Left lung (tissue), 10 donors: Measurements from ENCODE around the gene MYO9A. TPM values are rescaled to one million over a fixed set of nuclear protein-coding genes. Genes with fewer than 3 reads are reported as not detected.

Experiments used
- ATAC-seq: fragments of 200-7000 bp; cut with Tn5 transposase; one replicate; pipeline ENCODE4 v1.9.1; 2020; ENCODE audit warnings: moderate library complexity
- DNase-seq, 4 donors: peaks; one replicate each; pipeline ENCODE4 v3.0.0-alpha.2; 2013 to 2020
- H3K27ac ChIP-seq, 2 donors: fragments of 200-600 bp; sonication (generic) in 1 of 2; one replicate each; pipeline versions ENCODE4 v1.5.0 to v1.8.0; 2020 to 2021
- H3K27me3 ChIP-seq, 2 donors: fragments of 200-600 bp; sonication (generic) in 1 of 2; one replicate each; pipeline versions ENCODE4 v1.5.0 to v1.8.0; 2020 to 2021
- H3K36me3 ChIP-seq, 2 donors: fragments of 200-600 bp; sonication (generic) in 1 of 2; one replicate each; pipeline versions ENCODE4 v1.5.0 to v1.8.0; 2020 to 2021
- H3K4me1 ChIP-seq, 2 donors: fragments of 200-600 bp; one replicate each; pipeline ENCODE4 v1.8.0; 2021
- H3K4me3 ChIP-seq, 2 donors: fragments of 200-600 bp; sonication (generic) in 1 of 2; one replicate each; pipeline versions ENCODE4 v1.5.0 to v1.8.0; 2020 to 2021; ENCODE audit warnings: mild to moderate bottlenecking in 1 of 2
- H3K9me3 ChIP-seq, 2 donors: fragments of 200-600 bp; sonication (generic) in 1 of 2; one replicate each; pipeline versions ENCODE4 v1.5.0 to v1.8.0; 2020 to 2021
- intact Hi-C, 2 donors: fragments of 100-400 bp; cut with DNase I; formaldehyde crosslinking; loops; one replicate each; pipeline versions ENCODE4 v1.11.2 to v1.14.2; 2022
- polyA plus RNA-seq, 6 donors: library from polyadenylated mRNA; unstranded; fragments of 120-200 nt; gene quantifications; one replicate each; pipeline ENCODE4 v1.2.1, GENCODE V29; 2013; ENCODE audit not compliant: insufficient read length in 6 of 6
- total RNA-seq, 2 donors: library from RNA; stranded (reverse); fragmentation: NEBNext Ultra II Directional; extraction: Animal tissue kit (Norgen Biotek cat#: 25700); gene quantifications; one replicate each; pipeline ENCODE4 v1.2.1, GENCODE V29; 2021
- TF ChIP-seq, protein P1 (sequence below), 2 donors: fragments of 200-600 bp; sonication (generic) in 1 of 2; IDR thresholded peaks; one replicate each; pipeline versions ENCODE4 v1.5.0 to v1.8.0; 2021; ENCODE audit warnings: antibody characterized with exemption in 2 of 2
- donor health status: DM: no; HTN: yes; CAD: no.
- donor health status: DM: no; HTN: no; CAD: no.

MYO9A gene
- total and polyA plus RNA-seq, 8 donors: 30.8 to 67.4 (median 41.4) TPM

DNA sequence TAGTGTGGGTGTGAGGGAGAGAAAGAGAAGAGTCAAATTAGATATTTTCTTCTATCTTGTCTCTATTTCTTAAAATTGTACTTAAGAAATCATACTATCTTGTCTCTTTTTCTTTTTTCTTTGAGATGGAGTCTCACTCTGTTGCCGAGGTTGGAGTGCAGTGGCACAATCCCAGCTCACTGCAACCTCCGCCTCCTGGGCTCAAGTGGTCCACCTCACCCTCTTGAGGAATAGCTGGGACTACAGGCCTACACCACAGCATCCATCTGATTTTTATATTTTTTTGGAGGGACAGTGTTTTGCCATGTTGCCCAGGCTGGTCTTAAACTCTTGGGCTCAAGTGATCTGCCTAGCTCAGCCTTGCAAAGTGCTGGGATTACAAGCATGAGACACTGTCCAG is 104.2 kb downstream of the MYO9A start:
- DNase-seq: peak in 1 of 4 donors; percentile 2
- H3K36me3 ChIP-seq: peaks cover 0 to 1% of the 10 kb centered on the region in 2 donors
- peak; percentile 62 for ATAC-seq
- H3K9me3 ChIP-seq: no peaks in the 10 kb centered on the region
- H3K27ac ChIP-seq: no peak overlapping the region
- H3K27me3 ChIP-seq: no peaks in the 10 kb centered on the region
- H3K4me3 ChIP-seq: no peak overlapping the region
- intact Hi-C loops: no loop called here
- TF ChIP-seq, protein P1, sequence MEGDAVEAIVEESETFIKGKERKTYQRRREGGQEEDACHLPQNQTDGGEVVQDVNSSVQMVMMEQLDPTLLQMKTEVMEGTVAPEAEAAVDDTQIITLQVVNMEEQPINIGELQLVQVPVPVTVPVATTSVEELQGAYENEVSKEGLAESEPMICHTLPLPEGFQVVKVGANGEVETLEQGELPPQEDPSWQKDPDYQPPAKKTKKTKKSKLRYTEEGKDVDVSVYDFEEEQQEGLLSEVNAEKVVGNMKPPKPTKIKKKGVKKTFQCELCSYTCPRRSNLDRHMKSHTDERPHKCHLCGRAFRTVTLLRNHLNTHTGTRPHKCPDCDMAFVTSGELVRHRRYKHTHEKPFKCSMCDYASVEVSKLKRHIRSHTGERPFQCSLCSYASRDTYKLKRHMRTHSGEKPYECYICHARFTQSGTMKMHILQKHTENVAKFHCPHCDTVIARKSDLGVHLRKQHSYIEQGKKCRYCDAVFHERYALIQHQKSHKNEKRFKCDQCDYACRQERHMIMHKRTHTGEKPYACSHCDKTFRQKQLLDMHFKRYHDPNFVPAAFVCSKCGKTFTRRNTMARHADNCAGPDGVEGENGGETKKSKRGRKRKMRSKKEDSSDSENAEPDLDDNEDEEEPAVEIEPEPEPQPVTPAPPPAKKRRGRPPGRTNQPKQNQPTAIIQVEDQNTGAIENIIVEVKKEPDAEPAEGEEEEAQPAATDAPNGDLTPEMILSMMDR (IDR thresholded peaks at IDR 0.05): no peak
- H3K4me1 ChIP-seq: no peaks in the 10 kb centered on the region

DNA sequence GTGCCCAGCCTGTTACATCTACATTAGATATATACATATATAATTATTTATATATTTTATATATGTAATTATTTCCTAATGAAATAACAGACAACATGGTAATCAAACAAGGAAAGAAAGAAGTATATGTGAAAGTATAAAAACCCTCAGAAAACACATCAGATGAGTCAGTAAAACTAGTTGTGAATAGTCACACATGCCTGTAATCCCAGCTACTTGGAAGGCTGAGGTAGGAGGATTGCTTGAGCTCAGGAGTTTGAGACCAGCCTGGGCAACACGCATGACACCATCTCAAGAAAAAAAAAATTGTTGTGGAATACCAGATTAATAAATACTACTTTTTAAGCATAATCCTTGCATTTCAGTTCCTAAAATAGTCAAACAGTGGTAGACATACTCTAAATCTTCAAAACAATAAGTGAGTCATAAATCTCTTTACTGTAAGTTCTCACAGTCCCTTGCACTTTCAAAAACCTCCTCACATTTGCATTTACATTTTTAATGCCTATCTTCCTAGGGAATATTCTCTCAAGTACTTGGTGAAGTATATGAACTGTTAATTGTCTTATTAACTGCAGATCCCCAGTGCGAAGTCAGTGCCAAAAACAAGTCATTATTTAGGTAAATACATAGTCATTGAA is 106.5 kb downstream of the MYO9A start:
- no peak overlapping the region for H3K27ac ChIP-seq
- no peaks in the 10 kb centered on the region for H3K4me1 ChIP-seq
- TF ChIP-seq, protein P1 (IDR thresholded peaks at IDR 0.05): no peak
- DNase-seq: no peak
- no peaks in the 10 kb centered on the region for H3K9me3 ChIP-seq
- ATAC-seq: no peak
- intact Hi-C loops: no loop called here
- H3K36me3 ChIP-seq: peaks cover 0 to 11% of the 10 kb centered on the region in 2 donors
- H3K4me3 ChIP-seq: no peak overlapping the region
- no peaks in the 10 kb centered on the region for H3K27me3 ChIP-seq

DNA sequence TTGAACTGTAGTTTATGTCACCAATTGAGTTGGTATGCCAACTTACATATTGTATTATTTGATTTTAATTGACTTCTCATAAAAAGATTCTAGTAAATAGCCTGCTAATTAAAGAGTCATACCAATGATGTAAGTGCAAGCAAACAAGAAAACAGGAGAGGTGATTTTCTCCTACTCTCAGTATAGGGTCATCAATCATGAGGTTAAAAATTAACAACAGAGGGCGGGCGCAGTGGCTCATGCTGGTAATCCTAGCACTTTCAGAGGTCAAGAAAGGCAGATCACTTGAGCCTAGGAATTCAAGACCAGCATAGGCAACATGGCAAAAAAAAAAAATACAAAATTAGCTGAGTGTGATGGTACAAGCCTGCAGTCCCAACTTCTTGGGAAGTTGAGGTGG is 108.7 kb downstream of the MYO9A start:
- Histone ChIP-seq H3K4me3 (no peak overlapping the region), H3K27me3 (no peaks in the 10 kb centered on the region), H3K27ac (peak overlapping the region in 1 of 2 donors; percentile 33), H3K9me3 (no peaks in the 10 kb centered on the region), H3K36me3 (peaks cover 0 to 13% of the 10 kb centered on the region in 2 donors), H3K4me1 (no peaks in the 10 kb centered on the region)
- ATAC-seq (peak; percentile 72), DNase-seq (peak in 1 of 4 donors; percentile 1)
- intact Hi-C loops: no loop called here
- TF ChIP-seq, protein P1 (IDR thresholded peaks at IDR 0.05): no peak

DNA sequence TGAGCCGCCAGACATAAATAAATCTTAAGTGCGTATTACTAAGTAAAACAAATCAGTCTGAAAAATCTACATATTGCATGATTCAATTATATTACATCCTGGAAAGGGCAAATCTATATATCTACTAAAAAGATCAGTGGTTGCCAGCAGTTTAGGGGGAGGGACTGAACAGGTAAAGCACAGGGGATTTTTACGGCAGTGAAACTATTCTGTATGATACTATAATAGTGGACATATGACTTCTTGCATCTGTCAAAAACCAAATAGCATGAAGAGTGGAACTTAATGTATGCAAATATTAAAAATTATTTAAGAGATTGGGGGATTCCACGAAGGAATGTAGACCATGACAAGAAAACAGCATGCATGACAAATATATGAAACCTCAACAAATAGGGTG is 111.6 kb downstream of the MYO9A start:
- no peak overlapping the region for H3K27ac ChIP-seq
- H3K9me3 ChIP-seq: no peaks in the 10 kb centered on the region
- H3K4me3 ChIP-seq: no peak overlapping the region
- H3K27me3 ChIP-seq: no peaks in the 10 kb centered on the region
- TF ChIP-seq, protein P1 (IDR thresholded peaks at IDR 0.05): no peak
- ATAC-seq (no peak), DNase-seq (no peak)
- H3K4me1 ChIP-seq: no peaks in the 10 kb centered on the region
- peaks cover 0 to 27% of the 10 kb centered on the region in 2 donors for H3K36me3 ChIP-seq
- intact Hi-C loops: no loop called here

DNA sequence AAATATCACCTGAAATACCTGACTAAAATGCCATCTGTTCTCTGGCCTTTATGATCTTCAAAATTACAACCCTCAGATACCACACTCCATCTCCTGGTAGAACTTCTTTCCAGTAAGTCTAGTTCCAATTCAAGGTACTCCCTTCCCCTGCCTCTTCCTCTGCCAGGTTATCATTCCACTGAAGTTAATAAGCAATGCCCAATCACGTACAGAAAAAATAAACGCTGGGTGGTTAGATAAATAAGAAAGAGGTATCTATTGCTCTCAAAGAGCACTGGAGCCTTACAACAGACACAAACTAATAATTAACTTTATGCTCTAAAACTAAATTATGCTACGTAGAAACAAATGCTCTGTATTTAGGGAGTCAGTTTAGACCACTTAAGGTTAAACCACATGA is 112.5 kb downstream of the MYO9A start:
- Histone ChIP-seq H3K27me3 (no peaks in the 10 kb centered on the region), H3K36me3 (peaks cover 0 to 27% of the 10 kb centered on the region in 2 donors), H3K27ac (no peak overlapping the region), H3K9me3 (no peaks in the 10 kb centered on the region), H3K4me1 (no peaks in the 10 kb centered on the region), H3K4me3 (no peak overlapping the region)
- intact Hi-C loops: no loop called here
- TF ChIP-seq, protein P1 (IDR thresholded peaks at IDR 0.05): no peak
- DNase-seq: no peak
- no peak for ATAC-seq
